ENCODE data around the gene AFF2.

Gene AFF2

DNA sequence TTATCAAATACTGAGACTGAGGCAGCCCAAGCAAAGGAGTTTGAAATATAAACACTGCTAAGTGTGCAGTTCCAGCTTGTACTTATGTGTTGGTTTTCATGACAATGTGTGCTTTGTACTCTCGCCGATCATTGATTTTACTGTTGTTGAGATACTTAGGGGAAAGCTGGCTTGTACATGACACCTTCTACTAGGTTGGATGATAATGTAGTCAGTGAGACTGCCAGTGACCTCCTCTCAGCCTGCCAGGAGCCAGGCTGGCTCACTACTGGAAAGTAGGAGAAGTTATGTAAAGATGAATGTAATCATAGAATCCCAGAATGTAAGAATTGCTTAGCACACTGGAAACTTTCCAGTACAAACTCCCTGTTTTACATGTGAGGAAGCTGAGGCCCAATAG lies 132.0 kb downstream of the AFF2 start:
- ATAC-seq (ENCODE audit: low read depth): no peak
- H3K9me3 ChIP-seq (ENCODE audit: severe bottlenecking): no peaks in the 10 kb centered on the region
- no peaks in the 10 kb centered on the region for H3K36me3 ChIP-seq (ENCODE audit: low read depth)
- no peak overlapping the region for H3K27ac ChIP-seq (ENCODE audit: poor library complexity, severe bottlenecking)
- no peaks in the 10 kb centered on the region for H3K4me1 ChIP-seq (ENCODE audit: insufficient read depth, poor library complexity, severe bottlenecking)
- H3K27me3 ChIP-seq (ENCODE audit: insufficient read depth, poor library complexity, severe bottlenecking): no peaks in the 10 kb centered on the region
- DNase-seq (ENCODE audit: low spot score): no peak
- no peak overlapping the region for H3K4me3 ChIP-seq (ENCODE audit: severe bottlenecking)
- TF ChIP-seq CTCF (IDR thresholded peaks at IDR 0.05; ENCODE audit: poor library complexity, severe bottlenecking): no peak

DNA sequence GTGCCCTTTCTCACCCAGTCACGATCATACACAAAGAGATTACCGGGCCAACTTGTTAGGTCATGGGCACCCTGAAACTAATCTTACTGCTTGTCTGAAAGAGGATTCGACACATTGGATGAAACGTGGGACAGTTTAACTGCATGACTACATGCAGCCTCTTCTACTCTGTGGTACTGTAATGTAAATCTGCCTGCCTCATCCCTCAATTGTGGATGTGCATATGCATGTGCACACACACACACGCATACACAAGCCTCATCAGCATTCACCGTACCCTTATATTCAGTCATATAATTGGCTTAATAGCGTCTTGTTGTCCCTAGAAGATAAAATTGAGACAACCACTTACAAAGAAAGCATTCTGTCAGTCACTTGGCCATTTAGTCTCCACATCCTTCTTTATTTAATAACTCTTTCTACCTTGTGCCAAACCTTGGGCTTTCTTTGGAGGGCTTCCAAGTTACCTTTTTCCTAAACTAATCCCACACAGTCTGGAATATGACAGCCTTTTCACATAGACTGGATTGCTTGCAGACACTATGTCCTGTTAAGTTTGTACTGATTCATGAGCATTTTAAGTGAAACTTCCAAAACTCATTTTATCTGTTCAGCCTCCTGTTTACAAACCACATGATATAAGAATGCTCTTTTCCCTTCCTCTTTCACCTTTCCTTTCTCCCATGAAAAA lies 132.9 kb downstream of the AFF2 start:
- no peak for TF ChIP-seq CTCF (IDR thresholded peaks at IDR 0.05; ENCODE audit: poor library complexity, severe bottlenecking)
- DNase-seq (ENCODE audit: low spot score): no peak
- no peak for ATAC-seq (ENCODE audit: low read depth)
- Histone ChIP-seq H3K4me3 (ENCODE audit: severe bottlenecking) (no peak overlapping the region), H3K9me3 (ENCODE audit: severe bottlenecking) (no peaks in the 10 kb centered on the region), H3K27ac (ENCODE audit: poor library complexity, severe bottlenecking) (no peak overlapping the region), H3K27me3 (ENCODE audit: insufficient read depth, poor library complexity, severe bottlenecking) (no peaks in the 10 kb centered on the region), H3K4me1 (ENCODE audit: insufficient read depth, poor library complexity, severe bottlenecking) (no peaks in the 10 kb centered on the region), H3K36me3 (ENCODE audit: low read depth) (no peaks in the 10 kb centered on the region)

DNA sequence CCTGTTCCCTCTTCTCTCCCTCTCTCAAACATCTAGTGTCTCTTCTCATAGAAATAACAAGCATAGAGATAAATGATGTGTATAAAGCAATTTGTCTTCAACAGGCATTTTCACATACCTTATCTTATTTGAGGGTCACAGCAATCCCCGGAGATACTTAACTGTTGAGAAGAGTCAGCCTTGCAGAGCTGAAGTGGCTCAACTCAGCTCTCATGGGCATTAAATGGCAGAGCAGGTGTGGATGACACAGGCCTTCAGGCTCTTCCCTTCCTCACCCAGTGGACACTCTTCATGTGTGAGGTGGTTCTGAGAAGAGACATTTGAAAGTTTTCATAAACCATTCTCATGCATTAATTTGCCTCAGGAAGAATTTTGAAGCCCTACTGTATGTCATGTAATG lies 134.2 kb downstream of the AFF2 start:
- DNase-seq (ENCODE audit: low spot score): no peak
- Histone ChIP-seq H3K4me1 (ENCODE audit: insufficient read depth, poor library complexity, severe bottlenecking) (no peaks in the 10 kb centered on the region), H3K9me3 (ENCODE audit: severe bottlenecking) (no peaks in the 10 kb centered on the region), H3K36me3 (ENCODE audit: low read depth) (no peaks in the 10 kb centered on the region), H3K4me3 (ENCODE audit: severe bottlenecking) (no peak overlapping the region), H3K27ac (ENCODE audit: poor library complexity, severe bottlenecking) (no peak overlapping the region), H3K27me3 (ENCODE audit: insufficient read depth, poor library complexity, severe bottlenecking) (no peaks in the 10 kb centered on the region)
- TF ChIP-seq CTCF (IDR thresholded peaks at IDR 0.05; ENCODE audit: poor library complexity, severe bottlenecking): no peak
- ATAC-seq (ENCODE audit: low read depth): no peak

DNA sequence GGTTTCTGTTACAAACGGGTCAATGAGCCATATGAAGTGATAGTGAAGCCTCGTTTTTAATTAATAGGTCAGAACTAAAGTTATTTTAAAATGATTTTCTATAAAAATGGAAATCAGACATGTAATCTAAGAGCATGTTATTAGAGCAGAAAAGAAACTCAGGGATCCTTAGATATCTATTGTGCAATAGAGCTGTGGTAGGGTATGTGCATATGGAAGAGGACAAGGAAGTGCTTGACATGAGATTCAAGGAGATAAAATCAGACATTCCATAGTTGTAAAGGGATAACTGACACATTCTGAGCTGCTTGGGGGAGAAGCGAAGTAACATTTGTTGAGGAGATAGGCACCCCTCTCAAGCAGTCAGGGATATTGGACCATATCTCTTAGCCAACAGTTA lies 143.0 kb downstream of the AFF2 start:
- TF ChIP-seq CTCF (IDR thresholded peaks at IDR 0.05; ENCODE audit: poor library complexity, severe bottlenecking): no peak
- no peaks in the 10 kb centered on the region for H3K27me3 ChIP-seq (ENCODE audit: insufficient read depth, poor library complexity, severe bottlenecking)
- no peak overlapping the region for H3K4me3 ChIP-seq (ENCODE audit: severe bottlenecking)
- DNase-seq (ENCODE audit: low spot score): no peak
- no peaks in the 10 kb centered on the region for H3K9me3 ChIP-seq (ENCODE audit: severe bottlenecking)
- H3K4me1 ChIP-seq (ENCODE audit: insufficient read depth, poor library complexity, severe bottlenecking): no peaks in the 10 kb centered on the region
- no peak for ATAC-seq (ENCODE audit: low read depth)
- no peak overlapping the region for H3K27ac ChIP-seq (ENCODE audit: poor library complexity, severe bottlenecking)
- H3K36me3 ChIP-seq (ENCODE audit: low read depth): no peaks in the 10 kb centered on the region

- ATAC-seq (ENCODE audit: low read depth) (no peak), DNase-seq (ENCODE audit: low spot score) (no peak)
- Histone ChIP-seq H3K4me1 (ENCODE audit: insufficient read depth, poor library complexity, severe bottlenecking) (no peaks in the 10 kb centered on the region), H3K36me3 (ENCODE audit: low read depth) (no peaks in the 10 kb centered on the region), H3K27me3 (ENCODE audit: insufficient read depth, poor library complexity, severe bottlenecking) (no peaks in the 10 kb centered on the region), H3K9me3 (ENCODE audit: severe bottlenecking) (no peaks in the 10 kb centered on the region), H3K27ac (ENCODE audit: poor library complexity, severe bottlenecking) (no peak overlapping the region), H3K4me3 (ENCODE audit: severe bottlenecking) (no peak overlapping the region)
- no peak for TF ChIP-seq CTCF (IDR thresholded peaks at IDR 0.05; ENCODE audit: poor library complexity, severe bottlenecking)
Measured at GRCh38 chrX:148647651-148648050, 147.2 kb downstream of the AFF2 start.

Data from RWPE2 (cell line).